Esophagus muscularis mucosa (tissue), 4 donors: ENCODE results near the gene PARN.

Experiments
- CTCF ChIP-seq, 3 experiments: fragments of 200-600 bp in 2 of 3; fragments of 450-650 bp in 1 of 3; sonication (generic) in 2 of 3; IDR thresholded peaks; one replicate each; pipeline ENCODE4 v1.5.1; 2017 to 2019; ENCODE audit warnings: antibody characterized with exemption in 3 of 3, mild to moderate bottlenecking in 2 of 3, moderate library complexity in 1 of 3
- EP300 ChIP-seq: sonication (generic); formaldehyde crosslinking; IDR thresholded peaks from one replicate; pipeline ENCODE4 v1.6.1; 2017; ENCODE audit warnings: antibody characterized with exemption
- POLR2A ChIP-seq: fragments of 450-650 bp; IDR thresholded peaks from one replicate; pipeline ENCODE4 v1.6.1; 2017; ENCODE audit warnings: antibody characterized with exemption, moderate library complexity, mild to moderate bottlenecking, low read depth
- POLR2AphosphoS5 ChIP-seq, 2 donors: sonication (generic); formaldehyde crosslinking; IDR thresholded peaks; one replicate each; pipeline ENCODE4 v1.6.1; 2017; ENCODE audit warnings: antibody characterized with exemption in 2 of 2

- TF ChIP-seq CTCF (IDR thresholded peaks at IDR 0.05): no peak
- TF ChIP-seq POLR2A: no peak
- no peak for TF ChIP-seq POLR2AphosphoS5 (IDR thresholded peaks at IDR 0.05)
- no peak for TF ChIP-seq EP300
Observed at GRCh38 chr16:14559809-14560241, 70.2 kb downstream of the PARN start.
